ENCODE results near the gene SLC6A11.

Gene SLC6A11

GRCh38 chr3:10778492-10779292, 37.3 kb upstream of the SLC6A11 start:
- no peak for DNase-seq (ENCODE audit: low spot score)
- ChIA-PET CTCF (no interaction called here), POLR2A (ENCODE audit: low non-redundant PET) (interaction anchor here (0.5 kb wide), 1 partner anchor 229 kb away, joined by 3 read pairs; no protein-coding TSS in a partner anchor)
- TF ChIP-seq CTCF (conservative IDR thresholded peaks at IDR 0.05; ENCODE audit: low read depth): no peak
- H3K27ac ChIP-seq: no peak overlapping the region

- no peak overlapping the region for H3K27ac ChIP-seq
- TF ChIP-seq CTCF (conservative IDR thresholded peaks at IDR 0.05; ENCODE audit: low read depth): no peak
- no peak for DNase-seq (ENCODE audit: low spot score)
- ChIA-PET CTCF (no interaction called here), POLR2A (ENCODE audit: low non-redundant PET) (interaction anchor here (0.5 kb wide), 1 partner anchor 230 kb away, joined by 3 read pairs; no protein-coding TSS in a partner anchor)
These were observed 36.7 kb upstream of the SLC6A11 start for GRCh38 chr3:10779293-10779805.

- POLR2A ChIA-PET (ENCODE audit: low non-redundant PET): interaction anchor here (0.6 kb wide), 1 partner anchor 32 kb away, joined by 3 read pairs; no protein-coding TSS in a partner anchor
- no peak overlapping the region for H3K27ac ChIP-seq
- DNase-seq (ENCODE audit: low spot score): no peak
- TF ChIP-seq CTCF (conservative IDR thresholded peaks at IDR 0.05; ENCODE audit: low read depth): no peak
- CTCF ChIA-PET: no interaction called here
These were observed 35.8 kb upstream of the SLC6A11 start for GRCh38 chr3:10780243-10780642.

- no peak overlapping the region for H3K27ac ChIP-seq
- CTCF ChIA-PET: no interaction called here
- TF ChIP-seq CTCF (conservative IDR thresholded peaks at IDR 0.05; ENCODE audit: low read depth): no peak
- no peak for DNase-seq (ENCODE audit: low spot score)
- POLR2A ChIA-PET (ENCODE audit: low non-redundant PET): no interaction called here
These were observed 35.1 kb upstream of the SLC6A11 start for GRCh38 chr3:10780922-10781321.

GRCh38 chr3:10781981-10782380, 34.0 kb upstream of the SLC6A11 start:
- no peak for TF ChIP-seq CTCF (conservative IDR thresholded peaks at IDR 0.05; ENCODE audit: low read depth)
- ChIA-PET POLR2A (ENCODE audit: low non-redundant PET) (no interaction called here), CTCF (no interaction called here)
- H3K27ac ChIP-seq: no peak overlapping the region
- no peak for DNase-seq (ENCODE audit: low spot score)

GRCh38 chr3:10783360-10784351, 32.4 kb upstream of the SLC6A11 start:
- peak; percentile 34 for DNase-seq (ENCODE audit: low spot score)
- ChIA-PET POLR2A (ENCODE audit: low non-redundant PET) (no interaction called here), CTCF (interaction anchor here (0.6 to 0.7 kb wide), 3 partner anchors 43 to 1309 kb away, joined by 3 read pairs; no protein-coding TSS in a partner anchor)
- no peak overlapping the region for H3K27ac ChIP-seq
- TF ChIP-seq CTCF (conservative IDR thresholded peaks at IDR 0.05; ENCODE audit: low read depth): peak; percentile 72
